GM19324 (cell line): ENCODE data around the gene EDA2R.

Experiments
- ATAC-seq: cut with Tn5 transposase; IDR thresholded peaks from one replicate; pipeline ENCODE4 v1.9.1; 2021; ENCODE audit warnings: mild to moderate bottlenecking, moderate library complexity; ENCODE audit not compliant: unreplicated experiment, low FRiP score

The EDA2R gene, protein sequence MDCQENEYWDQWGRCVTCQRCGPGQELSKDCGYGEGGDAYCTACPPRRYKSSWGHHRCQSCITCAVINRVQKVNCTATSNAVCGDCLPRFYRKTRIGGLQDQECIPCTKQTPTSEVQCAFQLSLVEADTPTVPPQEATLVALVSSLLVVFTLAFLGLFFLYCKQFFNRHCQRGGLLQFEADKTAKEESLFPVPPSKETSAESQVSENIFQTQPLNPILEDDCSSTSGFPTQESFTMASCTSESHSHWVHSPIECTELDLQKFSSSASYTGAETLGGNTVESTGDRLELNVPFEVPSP

DNA sequence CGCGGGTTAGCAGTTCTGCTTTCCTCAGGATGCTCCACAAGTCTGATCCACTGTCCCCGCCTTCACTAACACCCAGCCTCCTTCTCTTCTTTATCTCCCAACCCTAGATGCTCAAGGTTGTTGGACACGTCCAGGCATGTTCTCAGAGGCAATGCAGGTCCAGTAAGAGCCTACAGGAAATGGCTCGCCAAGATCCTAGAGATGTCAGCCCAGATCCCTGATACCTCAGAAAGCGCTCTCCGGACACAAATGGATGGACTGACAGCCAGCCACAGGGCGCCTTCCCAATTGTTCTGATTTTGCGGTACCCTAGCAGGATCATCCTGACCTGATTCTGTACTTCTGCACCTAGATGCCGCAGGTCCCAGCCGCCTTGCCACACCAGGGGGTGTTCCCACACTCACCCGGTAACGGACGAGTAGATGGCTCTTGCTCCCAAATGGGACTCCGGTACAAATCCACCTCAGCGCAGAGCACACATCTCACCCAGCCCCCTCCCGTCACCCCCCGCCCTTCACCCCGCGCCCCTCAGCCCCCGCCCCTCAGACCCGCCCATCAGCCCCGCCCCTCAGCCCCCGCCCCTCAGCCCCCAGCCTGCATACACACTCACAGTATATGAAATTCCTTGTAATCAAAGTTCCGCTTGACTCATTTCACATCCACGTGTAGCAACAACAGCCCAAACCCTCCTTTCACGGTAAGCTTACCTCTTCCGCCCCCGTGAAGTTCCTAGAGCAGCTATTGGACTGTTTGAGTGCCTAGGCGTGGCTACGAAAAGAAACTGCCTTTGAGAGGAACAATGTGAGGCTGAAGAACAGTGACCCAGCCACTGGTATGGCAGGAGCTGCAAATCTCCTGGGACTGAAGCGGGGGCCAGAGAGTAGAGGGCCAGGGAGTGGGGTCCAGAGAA is at the start of gene EDA2R:
Gene EDA2R (minus strand): TSS at position 488 of the 910 bp plus-strand sequence. CDS start 23,058 bp downstream, outside the sequence.
- peak; percentile 83 for ATAC-seq

GRCh38 chrX:66684196-66684595 is 45.3 kb upstream of the EDA2R start:
- ATAC-seq, result no peak

DNA sequence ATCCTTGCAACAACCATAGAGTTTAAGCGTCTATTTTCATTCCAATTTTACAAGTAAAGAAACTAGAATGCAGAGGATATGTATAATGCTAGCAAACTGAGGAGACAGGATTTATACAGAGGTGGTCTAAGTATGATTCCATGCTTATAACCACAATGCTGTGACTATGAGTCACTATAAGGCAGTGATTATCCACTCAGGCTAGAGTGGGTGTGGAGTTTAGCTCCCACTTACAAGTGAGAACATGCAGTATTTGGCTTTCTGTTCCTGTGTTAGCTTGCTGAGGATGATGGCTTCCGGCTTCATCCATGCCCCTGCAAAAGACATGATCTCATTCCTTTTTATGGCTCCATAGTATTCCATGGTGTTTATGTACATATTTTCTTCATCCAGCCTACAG is 41.6 kb upstream of the EDA2R start:
- no peak for ATAC-seq

DNA sequence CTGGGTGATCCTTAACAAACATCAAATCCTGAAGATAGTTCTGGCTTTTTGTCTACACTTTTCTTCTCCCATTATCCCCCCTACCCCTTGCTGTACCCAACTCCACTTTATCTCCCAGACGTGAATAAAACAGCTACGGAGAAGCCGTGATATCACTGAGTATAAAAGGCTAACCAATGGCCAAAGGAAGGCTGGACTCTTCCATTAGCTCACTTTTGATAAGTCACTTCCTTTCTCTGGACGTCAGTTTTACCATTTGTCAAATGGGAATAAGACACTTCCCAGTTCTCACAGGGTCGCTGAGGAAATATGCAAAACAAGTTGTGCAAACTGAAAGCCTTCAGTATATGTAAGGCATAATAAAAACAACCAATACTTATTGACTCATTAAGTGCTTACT is 38.6 kb upstream of the EDA2R start:
- no peak for ATAC-seq

DNA sequence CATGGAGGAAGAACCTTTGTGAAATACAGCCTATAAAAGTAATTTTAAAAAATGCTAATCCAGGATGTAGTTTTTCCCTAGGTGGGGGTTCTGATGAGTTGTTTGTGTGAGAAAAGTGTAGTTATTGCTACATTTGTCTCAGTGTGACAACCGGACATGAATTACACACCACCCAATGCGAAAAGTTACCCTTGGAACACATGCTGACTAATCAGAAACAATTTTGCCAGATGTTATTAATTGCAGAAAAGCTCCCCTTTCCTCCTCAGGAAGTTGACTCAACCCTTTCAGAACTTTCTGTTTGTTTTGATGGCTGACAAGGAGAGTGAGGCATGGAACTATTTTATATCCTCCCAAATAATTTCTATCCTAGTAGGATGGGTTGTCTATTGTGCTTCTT is 38.1 kb upstream of the EDA2R start:
- ATAC-seq, result no peak

- ATAC-seq, result no peak
Observed at GRCh38 chrX:66676413-66676812, 37.5 kb upstream of the EDA2R start.

DNA sequence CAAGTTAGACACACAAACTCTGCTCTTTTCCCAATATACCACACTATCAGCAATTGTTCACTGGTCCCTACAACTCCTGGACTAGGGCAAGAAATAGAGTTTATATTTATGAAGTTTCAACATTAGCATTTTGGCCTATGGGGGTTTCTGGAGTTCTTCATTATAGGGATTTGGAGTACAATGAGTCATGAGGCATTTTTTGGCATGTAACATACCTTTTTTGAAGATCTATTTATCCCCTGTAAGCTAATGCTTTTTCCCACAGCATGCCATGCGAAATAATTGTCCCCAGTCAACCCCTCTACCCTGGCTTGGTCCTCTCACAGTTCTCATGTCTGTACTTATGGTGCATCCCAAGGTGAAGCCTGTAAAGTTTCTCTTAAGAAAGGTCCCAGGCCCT is 36.7 kb upstream of the EDA2R start:
- ATAC-seq, result no peak

GRCh38 chrX:66674506-66674905 is 35.6 kb upstream of the EDA2R start:
- ATAC-seq, result no peak

GRCh38 chrX:66672106-66672505 is 33.2 kb upstream of the EDA2R start:
- ATAC-seq, result no peak

DNA sequence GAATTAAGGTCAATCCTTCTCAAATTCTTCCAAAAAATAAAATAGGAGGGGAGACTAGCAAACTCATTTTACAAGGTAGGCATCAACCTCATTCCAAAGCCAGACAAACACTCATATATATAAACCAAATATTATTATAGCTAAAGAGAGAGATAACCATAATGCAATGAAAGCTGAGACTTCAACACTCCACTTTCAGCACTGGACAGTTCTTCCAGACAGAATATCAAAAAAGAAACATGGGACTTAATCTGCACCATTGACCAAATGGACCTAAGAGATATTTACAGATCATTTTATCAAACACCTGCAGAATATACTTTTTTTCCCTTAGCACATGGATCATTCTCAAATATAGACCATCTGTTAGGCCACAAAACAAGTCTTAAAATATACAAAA is 15.5 kb upstream of the EDA2R start:
- ATAC-seq, result no peak

DNA sequence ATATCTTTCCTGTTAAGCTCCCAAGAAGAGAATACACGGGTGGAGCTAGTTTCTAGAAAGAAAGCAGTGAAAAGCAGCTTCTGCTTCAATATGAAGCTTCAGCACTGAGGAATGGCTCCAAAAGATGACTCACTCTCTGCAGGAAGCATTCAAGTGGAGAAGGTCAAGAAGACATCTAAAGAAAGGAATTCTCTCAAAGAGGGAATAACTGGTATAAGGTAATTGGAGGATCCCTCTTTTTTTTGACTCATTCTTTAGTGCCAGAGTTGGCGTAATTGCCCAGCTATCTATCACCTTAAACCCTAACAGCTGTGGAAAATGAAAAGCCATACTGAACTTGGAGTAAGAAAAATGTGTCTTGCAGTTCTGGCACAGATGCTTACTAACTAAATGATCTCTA is 3.5 kb downstream of the EDA2R start:
- ATAC-seq, result no peak

DNA sequence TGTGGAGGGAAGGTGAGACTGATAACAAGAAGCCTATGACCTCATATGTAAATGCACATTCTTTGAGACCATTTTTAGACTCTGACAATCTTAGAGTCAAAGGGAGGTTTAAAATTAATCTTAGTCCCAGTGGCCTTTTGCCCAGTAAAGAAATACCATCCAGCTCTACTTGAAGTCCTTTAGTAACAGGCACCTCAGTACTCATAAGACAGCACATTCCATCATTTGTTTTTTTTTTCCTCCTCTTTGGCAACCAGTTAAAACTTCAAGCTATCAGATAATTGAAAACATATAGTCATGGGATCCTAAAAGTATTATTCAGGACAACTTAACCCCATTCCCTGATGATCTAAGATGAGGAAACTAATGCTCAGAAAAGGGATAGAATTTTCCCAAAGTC is 4.6 kb downstream of the EDA2R start:
- ATAC-seq, result no peak

GRCh38 chrX:66633541-66633940 is 5.3 kb downstream of the EDA2R start:
- ATAC-seq, result no peak

DNA sequence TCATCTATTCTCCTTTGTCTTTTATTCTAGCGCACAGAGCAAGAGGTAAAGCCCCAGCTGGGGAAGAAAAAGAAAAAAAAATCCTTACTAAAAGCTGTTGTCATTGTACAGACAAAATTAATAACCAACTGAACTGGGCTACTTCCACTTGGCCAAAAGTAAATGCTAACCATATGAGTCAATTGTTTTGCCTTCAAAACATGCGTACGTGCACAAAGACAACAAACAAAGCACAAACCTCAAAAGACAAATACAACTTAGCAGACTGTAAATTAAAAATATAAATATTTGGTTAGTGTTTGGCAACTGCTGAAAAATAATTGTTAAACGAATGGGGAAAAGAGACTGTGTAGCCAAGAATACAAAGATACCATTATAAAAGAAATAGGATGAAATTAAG is 5.9 kb downstream of the EDA2R start:
- ATAC-seq, result no peak

DNA sequence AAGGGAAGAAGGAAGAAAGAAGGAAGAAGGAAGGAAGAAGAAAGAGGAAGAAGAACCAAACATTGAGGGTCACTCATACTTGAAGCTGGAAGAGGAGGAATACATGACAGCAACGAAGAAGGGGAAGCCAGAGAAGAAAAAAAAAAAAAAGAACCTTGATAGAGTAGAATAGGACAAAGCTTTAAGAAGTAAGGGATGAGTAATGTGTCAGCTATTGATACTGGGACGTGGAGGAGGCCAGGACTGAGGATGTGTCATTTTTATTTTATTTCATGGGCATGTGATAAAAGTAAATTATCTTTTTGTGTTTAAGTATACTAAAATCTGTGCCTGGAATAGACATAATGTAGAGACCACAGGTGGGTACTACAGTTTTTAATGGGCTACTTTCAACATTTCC is 6.4 kb downstream of the EDA2R start:
- no peak for ATAC-seq

GRCh38 chrX:66625525-66625924 is 13.4 kb downstream of the EDA2R start:
- ATAC-seq, result peak; percentile 58

DNA sequence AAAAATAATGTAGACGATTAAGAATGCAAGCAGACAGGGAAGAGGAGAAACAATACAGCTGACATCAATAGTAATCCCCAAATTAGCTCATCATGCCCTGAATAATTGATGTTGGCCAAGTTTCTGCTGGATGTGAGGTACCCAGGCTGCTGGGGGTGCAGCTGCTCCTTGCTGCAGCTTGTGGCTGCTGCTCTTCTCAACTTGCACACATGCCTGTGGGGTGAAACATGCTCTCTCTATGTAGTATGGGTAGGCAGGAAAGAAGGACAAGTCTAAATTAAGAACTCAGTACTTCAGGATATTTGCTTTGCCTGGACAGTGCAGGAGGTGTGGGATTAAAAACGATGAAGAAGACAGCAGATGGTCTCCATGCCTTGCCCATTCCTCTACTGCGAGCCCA is 16.7 kb downstream of the EDA2R start:
- no peak for ATAC-seq

DNA sequence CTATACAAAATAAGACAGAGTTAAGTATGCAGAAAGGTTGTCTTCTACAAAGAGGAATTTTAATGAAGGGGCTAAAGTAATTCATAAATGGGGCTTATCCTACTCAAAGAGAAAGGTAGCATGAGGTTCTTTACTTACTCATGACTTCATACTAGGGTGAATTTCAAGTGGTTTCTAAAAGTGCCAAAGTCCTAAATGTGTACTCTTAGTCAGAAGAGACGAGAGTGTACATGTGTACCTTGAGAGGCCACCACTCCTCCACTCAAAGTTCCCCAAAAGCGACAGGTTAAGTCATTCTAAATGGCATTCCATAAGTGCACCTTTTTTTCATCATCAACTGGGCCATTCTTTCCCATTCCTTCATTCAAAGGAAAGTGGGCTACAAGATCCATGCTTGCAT is 21.9 kb downstream of the EDA2R start:
- ATAC-seq, result no peak

- ATAC-seq, result no peak
Observed at GRCh38 chrX:66602381-66602938, 36.4 kb downstream of the EDA2R start.

DNA sequence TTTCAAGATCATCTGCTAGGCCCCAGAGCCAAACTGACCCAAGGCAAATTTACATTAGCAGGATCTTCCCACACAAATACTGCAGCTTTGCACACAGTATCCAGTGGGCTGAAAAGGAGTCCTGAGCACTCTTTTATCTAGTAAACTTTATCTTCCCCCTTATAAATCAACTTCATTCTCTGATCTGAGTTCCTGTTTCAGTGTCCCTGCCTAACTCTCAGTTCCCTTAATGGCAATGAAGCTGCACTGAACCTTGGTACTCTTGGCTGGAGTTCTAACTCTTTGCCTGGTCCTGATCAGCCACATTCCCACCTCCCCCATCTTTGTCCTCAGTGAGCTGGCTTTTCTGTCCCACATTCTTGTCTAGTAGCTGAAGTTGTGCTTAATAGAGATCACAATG is 37.4 kb downstream of the EDA2R start:
- no peak for ATAC-seq

- ATAC-seq, result no peak
Observed at GRCh38 chrX:66579219-66579618, 59.7 kb downstream of the EDA2R start.

- no peak for ATAC-seq
Observed at GRCh38 chrX:66553973-66554372, 84.9 kb downstream of the EDA2R start.
